ENCODE data around the gene DSCAML1. TPM values are rescaled to one million over a fixed set of nuclear protein-coding genes. Genes with fewer than 3 reads are reported as not detected.

Gene DSCAML1
- total and polyA plus RNA-seq, 10 of the 15 experiments (the other 5 are each of a cell fraction or from before 2014, with no cell fraction given) = 0.03 to 0.18 (median 0.06) TPM; not detected in 1

- TF ChIP-seq ZNF592 (IDR thresholded peaks at IDR 0.05) (0 out of 2 replicates have a peak, but pooled peaks have one; percentile 16), E2F4 (IDR thresholded peaks at IDR 0.05; ENCODE audit: low read depth, low read length) (no peak), CTCF (IDR thresholded peaks at IDR 0.05 in 2 of 3, conservative IDR thresholded peaks at IDR 0.05 in 1 of 3; ENCODE audit: control insufficient read depth in 2 of 3, extremely low read depth in 1 of 3, insufficient read depth in 1 of 3, low read depth in 3 of 3, low read length in 3 of 3) (peak; percentile 86 to 91 (median 89)), JUND (IDR thresholded peaks at IDR 0.05; ENCODE audit: low read depth, low read length) (no peak), CBX3 (IDR thresholded peaks at IDR 0.05; ENCODE audit: borderline replicate concordance, low read depth) (no peak), WRNIP1 (IDR thresholded peaks at IDR 0.05; ENCODE audit: borderline replicate concordance, low read depth, low read length) (no peak), IKZF1 (conservative IDR thresholded peaks at IDR 0.05) (peak; percentile 22; the same call in 1 of the 2 replicates), TCF12 (IDR thresholded peaks at IDR 0.05; ENCODE audit: low read depth, low read length) (no peak), MEF2B (IDR thresholded peaks at IDR 0.05; ENCODE audit: partially characterized antibody, poor library complexity, severe bottlenecking) (peak; percentile 14), SREBF1 (IDR thresholded peaks at IDR 0.05; ENCODE audit: low read length) (no peak), RAD21 (IDR thresholded peaks at IDR 0.05; ENCODE audit: insufficient read depth, low read depth, low read length) (peak; percentile 95), RELA (IDR thresholded peaks at IDR 0.05; ENCODE audit: borderline replicate concordance, partially characterized antibody) (no peak), CHD4 (IDR thresholded peaks at IDR 0.05) (no peak), MYB (IDR thresholded peaks at IDR 0.05; ENCODE audit: borderline replicate concordance, low read depth, low read length) (no peak), CBFB (IDR thresholded peaks at IDR 0.05; ENCODE audit: low read depth) (no peak)
These were observed 10.7 kb upstream of the DSCAML1 start (continued) for GRCh38 chr11:117807482-117808327.

All from GM12878 (cell line).